Left ventricle myocardium inferior (tissue), 1 donor: ENCODE results near the gene NUB1. TPM values are rescaled to one million over a fixed set of nuclear protein-coding genes. Genes with fewer than 3 reads are reported as not detected.

Experiments
- DNase-seq: peaks from one replicate; pipeline ENCODE4 v3.0.0-alpha.2; 2020
- H3K27ac ChIP-seq: fragments of 200-600 bp; replicated peaks from 2 replicates; pipeline ENCODE4 v1.8.0; 2021
- H3K27me3 ChIP-seq: fragments of 200-600 bp; 2 replicates; pipeline ENCODE4 v1.8.0; 2021; ENCODE audit warnings: low read depth
- H3K36me3 ChIP-seq: fragments of 200-600 bp; 2 replicates; pipeline ENCODE4 v1.8.0; 2021
- H3K4me1 ChIP-seq: fragments of 200-600 bp; 2 replicates; pipeline ENCODE4 v1.8.0; 2021
- H3K4me3 ChIP-seq: fragments of 200-600 bp; 2 replicates; pipeline ENCODE4 v1.8.0; 2021; ENCODE audit warnings: mild to moderate bottlenecking, moderate library complexity
- H3K9me3 ChIP-seq: fragments of 200-600 bp; replicated peaks from 2 replicates; pipeline ENCODE4 v1.8.0; 2021
- CTCF ChIP-seq: fragments of 200-600 bp; IDR thresholded peaks from 2 replicates; pipeline ENCODE4 v1.8.0; 2021; ENCODE audit warnings: antibody characterized with exemption, mild to moderate bottlenecking, borderline replicate concordance
- intact Hi-C: fragments of 100-400 bp; cut with micrococcal nuclease; formaldehyde crosslinking; loops from one replicate; pipeline ENCODE4 v1.11.0; 2022
- total RNA-seq: library from RNA; stranded (reverse); fragmentation: NEBNext Ultra II Directional; extraction: Animal tissue kit (Norgen Biotek cat#: 25700); gene quantifications from one replicate; pipeline ENCODE4 v1.2.1, GENCODE V29; 2021
- donor health status: DM: no; HTN: yes; CAD: no; lungs with severe emphysema.

The NUB1 gene
- total RNA-seq, 1 donor from 2014 or later, result 39.5 TPM

- Histone ChIP-seq H3K4me3 (no peak overlapping the region), H3K9me3 (no peaks in the 10 kb centered on the region), H3K4me1 (peaks cover 17% of the 10 kb centered on the region), H3K27ac (no peak overlapping the region), H3K27me3 (peaks cover 23% of the 10 kb centered on the region), H3K36me3 (peaks cover 52% of the 10 kb centered on the region)
- TF ChIP-seq CTCF, result no peak
- intact Hi-C loops, result no loop called here
- no peak for DNase-seq
Measured at GRCh38 chr7:151378496-151379192, 37.0 kb downstream of the NUB1 start.

GRCh38 chr7:151379193-151379520, 37.5 kb downstream of the NUB1 start:
- Histone ChIP-seq H3K36me3 (peaks cover 47% of the 10 kb centered on the region), H3K27me3 (peaks cover 26% of the 10 kb centered on the region), H3K4me1 (peaks cover 17% of the 10 kb centered on the region), H3K4me3 (no peak overlapping the region), H3K9me3 (no peaks in the 10 kb centered on the region), H3K27ac (no peak overlapping the region)
- intact Hi-C loops, result no loop called here
- no peak for DNase-seq
- no peak for TF ChIP-seq CTCF

- no peak for TF ChIP-seq CTCF
- Histone ChIP-seq H3K4me1 (peaks cover 17% of the 10 kb centered on the region), H3K27ac (no peak overlapping the region), H3K36me3 (peaks cover 42% of the 10 kb centered on the region), H3K9me3 (no peaks in the 10 kb centered on the region), H3K4me3 (no peak overlapping the region), H3K27me3 (peaks cover 32% of the 10 kb centered on the region)
- no peak for DNase-seq
- intact Hi-C loops, result no loop called here
Measured at GRCh38 chr7:151379534-151380198, 38.1 kb downstream of the NUB1 start.

- intact Hi-C loops, result no loop called here
- H3K9me3 ChIP-seq, result no peaks in the 10 kb centered on the region
- no peak overlapping the region for H3K4me3 ChIP-seq
- peaks cover 34% of the 10 kb centered on the region for H3K36me3 ChIP-seq
- H3K27me3 ChIP-seq, result peaks cover 39% of the 10 kb centered on the region
- H3K27ac ChIP-seq, result no peak overlapping the region
- no peak for DNase-seq
- TF ChIP-seq CTCF, result no peak
- H3K4me1 ChIP-seq, result peaks cover 17% of the 10 kb centered on the region
Measured at GRCh38 chr7:151380199-151381097, 38.8 kb downstream of the NUB1 start.

- H3K27me3 ChIP-seq, result peaks cover 45% of the 10 kb centered on the region
- DNase-seq, result no peak
- intact Hi-C loops, result no loop called here
- no peak overlapping the region for H3K27ac ChIP-seq
- H3K4me1 ChIP-seq, result peaks cover 17% of the 10 kb centered on the region
- no peak for TF ChIP-seq CTCF
- peaks cover 28% of the 10 kb centered on the region for H3K36me3 ChIP-seq
- peak overlapping the region; percentile 61 for H3K4me3 ChIP-seq
- H3K9me3 ChIP-seq, result no peaks in the 10 kb centered on the region
Measured at GRCh38 chr7:151381098-151381347, 39.4 kb downstream of the NUB1 start.
